8988T (cell line): Measurements from ENCODE around the gene EIPR1.
A peak's percentile ranks its signal among the peaks of the same experiment; 100 is the strongest.
"Not testable (repeated sequence)": the region's sequence is repeated elsewhere in the genome, so short reads cannot be mapped to it uniquely, and the experiment has no call there.

ENCODE experiments used
- DNase-seq: peaks from one replicate; pipeline ENCODE4 v3.0.0; 2011

EIPR1 gene

GRCh38 chr2:3399829-3400228 lies 22.2 kb upstream of the EIPR1 start:
- DNase-seq, result no peak

DNA sequence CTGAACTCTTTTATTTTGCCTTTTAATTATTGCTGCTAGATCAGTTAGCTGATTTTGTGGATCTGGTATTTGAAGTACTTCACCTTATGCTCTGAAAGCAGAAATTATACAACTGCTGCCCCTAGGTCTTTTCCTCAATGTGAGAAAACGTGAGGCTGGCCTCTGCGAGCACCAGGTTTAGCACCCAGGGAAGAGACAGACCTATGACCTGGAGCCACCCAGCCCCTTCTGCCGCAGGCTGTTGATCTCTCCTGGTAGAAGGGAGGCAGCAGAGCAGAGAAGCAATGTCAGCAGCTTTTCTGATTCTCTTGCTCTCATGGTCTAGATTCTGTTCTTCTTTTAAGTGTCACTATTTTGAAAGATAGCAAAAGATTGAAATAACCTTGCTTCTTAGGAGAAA lies 21.8 kb upstream of the EIPR1 start:
- DNase-seq, result no peak

DNA sequence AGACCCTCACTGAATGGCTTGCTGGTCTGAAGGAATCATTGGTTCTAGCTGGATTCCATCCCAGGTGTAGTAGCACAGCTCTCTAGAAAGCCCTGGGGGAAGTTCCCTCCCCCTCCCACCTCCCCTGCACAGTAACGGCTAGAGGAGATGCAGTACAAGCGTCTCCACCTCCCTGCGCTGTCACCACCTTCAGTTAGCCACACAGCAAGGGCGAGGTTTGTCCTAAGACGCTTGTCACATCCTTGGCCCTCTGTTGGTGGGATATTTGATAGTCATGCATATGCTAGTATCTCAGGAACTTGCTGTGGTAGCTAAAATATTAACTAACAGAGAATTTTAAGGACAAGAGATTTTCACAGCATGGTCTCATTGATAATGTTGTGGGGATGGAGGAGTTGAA lies 21.2 kb upstream of the EIPR1 start:
- DNase-seq, result no peak

DNA sequence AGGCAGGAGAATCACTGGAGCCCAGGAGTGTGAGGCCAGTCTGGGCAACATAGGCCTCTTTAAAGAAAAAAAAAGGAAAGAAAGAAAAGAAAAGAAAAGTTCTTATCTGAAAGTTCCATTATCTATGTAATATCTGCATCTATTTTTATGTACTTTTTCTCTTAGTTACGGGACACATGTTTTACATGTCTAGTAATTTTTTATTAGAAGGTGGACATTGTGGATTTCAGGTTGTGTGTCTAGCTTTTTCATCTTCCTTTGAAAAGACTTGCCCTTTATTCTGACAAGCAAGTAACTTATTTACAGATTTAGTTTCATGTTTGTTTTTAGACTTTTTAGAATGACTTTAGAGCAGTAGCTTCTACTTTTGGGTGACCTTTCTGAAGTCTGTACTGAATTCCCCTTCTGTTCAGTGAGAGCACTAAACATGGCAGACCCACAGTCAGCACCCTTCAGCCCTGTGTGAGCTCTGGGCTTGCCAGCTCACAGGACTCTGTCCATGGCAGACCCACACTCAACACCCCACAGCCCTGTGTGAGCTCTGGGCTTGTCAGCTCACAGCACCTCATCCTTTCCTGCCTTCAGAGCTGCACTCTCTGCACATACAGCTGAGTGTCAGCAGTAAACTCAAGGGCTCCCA lies 19.4 kb upstream of the EIPR1 start:
- DNase-seq, result no peak

DNA sequence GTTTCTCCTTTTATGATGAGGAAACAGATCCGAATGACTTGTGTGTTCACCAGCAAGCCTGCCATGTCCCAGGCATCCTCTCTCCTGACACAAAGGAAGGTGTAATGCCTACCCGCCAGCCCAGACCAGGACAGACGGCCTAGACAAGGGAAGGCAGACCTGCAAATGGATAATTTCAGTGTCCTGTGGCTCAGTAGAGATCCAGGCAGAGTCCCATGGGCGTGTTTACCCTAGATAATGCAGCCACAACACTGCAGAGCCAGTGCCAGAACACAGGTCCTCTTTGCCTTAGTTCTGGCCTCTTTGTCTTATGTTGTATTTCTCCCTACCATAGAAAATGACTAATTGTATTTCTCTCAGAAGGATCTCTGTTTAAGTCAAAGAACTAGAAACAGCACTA lies 14.6 kb upstream of the EIPR1 start:
- no peak for DNase-seq

DNA sequence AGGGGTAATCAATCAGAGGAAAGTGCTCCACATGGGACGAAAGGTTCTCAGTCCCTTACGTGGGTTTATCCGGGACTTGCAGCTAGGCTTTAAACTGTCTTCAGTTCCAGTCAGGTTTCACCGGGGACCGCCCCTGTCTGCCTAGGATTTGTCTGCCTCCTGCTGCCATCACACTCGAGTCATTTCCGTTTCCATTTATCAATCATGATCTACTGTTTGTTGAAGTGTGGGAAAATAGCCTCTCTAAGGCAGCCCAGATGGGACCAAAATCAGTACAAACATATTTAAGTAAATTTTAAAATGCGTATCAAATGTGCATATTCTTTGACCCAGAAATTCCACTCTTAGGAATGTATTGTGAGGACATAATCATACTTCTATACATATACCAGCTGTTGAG lies 12.4 kb upstream of the EIPR1 start:
- DNase-seq, result no peak

DNA sequence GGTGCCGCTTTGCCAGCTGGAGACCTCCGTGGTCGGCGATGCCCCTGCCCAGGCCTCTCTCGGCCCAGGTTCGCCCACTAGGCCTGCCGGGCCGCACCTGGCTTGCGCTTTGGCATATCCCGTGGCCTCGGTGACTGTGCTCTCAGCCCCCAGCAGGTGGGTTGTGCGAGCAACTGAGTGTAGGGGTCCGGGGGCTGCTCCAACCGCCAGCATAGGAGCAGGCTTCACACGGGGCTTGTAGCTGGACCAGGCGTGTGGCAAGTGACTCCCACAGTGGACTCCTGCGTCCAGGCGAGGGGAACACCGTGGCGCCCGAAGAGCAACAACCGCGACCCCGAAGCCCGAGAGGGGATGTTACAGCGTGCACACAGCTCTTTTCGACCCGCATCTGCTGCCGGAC lies 11.6 kb upstream of the EIPR1 start:
- no peak for DNase-seq

GRCh38 chr2:3388412-3388738 lies 10.8 kb upstream of the EIPR1 start:
- DNase-seq, result no peak

DNA sequence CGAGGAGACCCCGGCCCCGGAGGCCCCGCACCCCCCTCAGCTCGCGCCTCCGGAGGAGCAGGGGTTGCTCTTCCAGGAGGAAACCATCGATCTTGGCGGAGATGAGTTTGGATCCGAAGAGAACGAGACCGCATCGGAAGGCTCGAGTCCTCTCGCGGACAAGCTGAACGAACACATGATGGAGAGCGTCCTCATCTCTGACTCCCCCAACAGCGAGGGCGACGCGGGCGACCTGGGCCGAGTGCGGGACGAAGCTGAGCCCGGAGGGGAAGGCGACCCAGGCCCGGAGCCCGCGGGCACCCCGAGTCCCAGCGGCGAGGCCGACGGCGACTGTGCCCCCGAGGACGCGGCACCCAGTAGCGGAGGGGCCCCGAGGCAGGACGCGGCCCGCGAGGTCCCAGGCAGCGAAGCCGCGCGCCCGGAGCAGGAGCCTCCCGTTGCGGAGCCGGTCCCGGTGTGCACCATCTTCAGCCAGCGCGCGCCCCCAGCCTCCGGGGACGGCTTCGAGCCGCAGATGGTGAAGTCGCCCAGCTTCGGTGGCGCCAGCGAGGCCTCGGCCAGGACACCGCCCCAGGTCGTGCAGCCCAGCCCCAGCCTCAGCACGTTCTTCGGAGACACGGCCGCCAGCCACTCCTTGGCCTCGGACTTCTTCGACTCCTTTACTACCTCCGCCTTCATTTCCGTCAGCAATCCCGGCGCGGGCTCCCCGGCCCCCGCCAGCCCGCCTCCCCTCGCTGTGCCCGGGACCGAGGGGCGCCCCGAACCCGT lies 10.2 kb upstream of the EIPR1 start:
- no peak for DNase-seq

DNA sequence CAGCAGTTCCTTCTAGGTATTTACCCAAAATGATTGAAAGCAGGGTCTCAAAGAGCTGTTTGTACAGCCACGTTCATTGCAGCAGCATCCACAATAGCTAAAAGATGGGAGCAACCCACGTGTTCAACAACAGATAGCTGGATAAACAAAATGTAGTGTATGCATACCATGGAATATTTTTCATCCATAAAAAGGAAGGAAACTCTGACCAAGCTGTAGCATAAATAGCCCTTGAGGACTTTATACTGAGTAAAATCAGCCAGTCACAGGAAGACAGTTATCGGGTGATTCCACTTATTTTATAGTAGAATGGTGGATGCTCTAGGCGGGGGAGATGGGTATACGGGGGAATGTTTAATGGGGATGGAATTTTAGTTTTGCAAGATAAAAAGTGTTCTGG lies 9.4 kb upstream of the EIPR1 start:
- no peak for DNase-seq

- no peak for DNase-seq
Observed at GRCh38 chr2:3386448-3386958, 8.9 kb upstream of the EIPR1 start.

- peak; percentile 49 for DNase-seq
Observed at GRCh38 chr2:3379647-3380534, 2.3 kb upstream of the EIPR1 start, which contains the start of gene TRAPPC12. TSS of gene TRAPPC12 (plus strand) at chr2:3379694. CDS start at chr2:3387624, 7,930 bp downstream.

DNA sequence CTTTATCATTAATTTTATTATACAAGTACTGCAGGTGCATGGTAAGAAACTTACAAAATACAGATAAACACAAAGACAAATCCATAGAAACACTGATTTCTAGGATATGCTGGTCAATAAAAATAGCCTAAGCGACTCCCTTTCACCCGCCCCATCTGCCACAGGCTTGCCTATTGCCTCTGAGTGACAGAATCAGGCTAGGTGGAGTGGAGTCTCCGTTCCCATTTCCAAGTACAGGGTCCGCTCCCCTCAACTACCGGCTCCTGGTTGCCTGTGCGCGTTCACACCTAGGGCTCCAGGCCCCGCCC lies 1.7 kb upstream of the EIPR1 start:
- DNase-seq, result no peak

DNA sequence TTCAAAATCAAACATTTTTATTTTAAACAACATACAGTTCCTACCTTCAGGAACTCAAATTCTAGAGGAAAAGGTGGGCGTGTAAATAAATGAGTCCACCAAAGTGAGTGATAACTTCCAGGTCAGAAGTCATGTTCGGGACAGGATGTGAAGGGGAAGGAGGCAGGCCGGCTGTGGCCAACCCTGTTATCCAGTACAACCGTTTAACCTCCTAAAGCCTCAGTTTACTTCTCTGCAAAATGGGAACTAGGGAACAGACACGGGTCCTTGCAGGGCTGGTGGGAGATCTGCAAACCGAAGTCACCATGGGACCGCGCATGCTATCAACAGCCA lies 373 bp downstream of the EIPR1 start:
- DNase-seq, result peak; percentile 33

DNA sequence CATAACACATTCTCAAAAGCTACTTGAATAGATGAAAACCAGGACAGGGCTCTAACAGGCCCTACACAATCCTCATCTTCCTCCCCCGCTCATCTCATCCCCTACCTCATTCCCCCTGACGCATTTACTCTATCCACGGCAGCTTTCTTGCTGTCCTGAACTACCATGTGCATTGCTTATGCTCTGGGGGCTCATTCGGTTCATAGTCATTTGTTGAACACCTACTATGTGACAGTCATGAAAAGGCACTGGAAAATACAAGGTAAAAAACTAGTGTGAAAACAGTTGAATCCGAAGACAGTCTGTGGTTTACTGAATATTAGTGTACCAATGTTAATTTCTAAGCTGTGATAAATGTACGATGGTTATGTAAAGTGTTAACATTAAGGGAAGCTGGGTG lies 797 bp downstream of the EIPR1 start:
- no peak for DNase-seq

GRCh38 chr2:3369340-3370181 lies 8.1 kb downstream of the EIPR1 start:
- DNase-seq, result not testable (repeated sequence)

DNA sequence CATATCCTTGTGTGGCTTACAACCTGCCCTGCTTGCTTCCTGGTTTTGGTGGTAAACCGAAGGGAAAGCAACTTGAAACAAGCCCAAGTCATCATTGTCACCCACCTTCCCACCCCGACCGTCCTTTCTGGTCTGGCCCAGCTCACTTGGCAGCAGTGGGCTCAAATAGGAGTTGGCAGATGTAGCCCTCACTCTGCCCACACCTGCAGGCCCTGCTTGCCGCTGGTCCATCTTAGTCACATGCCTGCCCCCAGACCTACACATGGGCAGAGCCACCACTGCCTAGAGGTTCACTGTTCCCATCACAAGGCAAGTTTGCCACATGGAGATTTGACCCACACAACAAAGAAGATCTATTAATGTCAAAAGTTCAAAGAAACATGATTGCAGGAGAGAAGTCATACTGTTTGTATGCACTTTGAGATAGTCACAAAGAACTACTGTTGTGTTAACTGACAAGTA lies 9.3 kb downstream of the EIPR1 start:
- DNase-seq, result no peak

DNA sequence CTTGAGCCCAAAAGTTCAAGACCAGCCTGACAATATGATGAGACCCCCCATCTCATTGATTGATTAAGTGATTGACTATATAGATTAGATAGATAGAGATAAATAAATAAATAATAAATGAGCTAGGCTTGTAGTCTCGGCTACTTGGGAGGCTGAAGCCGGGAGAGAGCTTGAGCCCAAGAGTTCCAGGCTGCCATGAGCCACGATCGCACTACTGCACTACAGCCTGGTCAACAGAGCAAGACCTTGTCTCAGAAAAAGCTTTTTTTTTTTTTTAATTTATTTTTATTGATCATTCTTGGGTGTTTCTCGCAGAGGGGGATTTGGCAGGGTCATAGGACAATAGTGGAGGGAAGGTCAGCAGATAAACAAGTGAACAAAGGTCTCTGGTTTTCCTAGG lies 12.4 kb downstream of the EIPR1 start:
- DNase-seq, result no peak

GRCh38 chr2:3361518-3362389 lies 15.9 kb downstream of the EIPR1 start:
- no peak for DNase-seq

GRCh38 chr2:3357926-3358325 lies 19.7 kb downstream of the EIPR1 start:
- DNase-seq, result no peak

GRCh38 chr2:3357446-3357845 lies 20.2 kb downstream of the EIPR1 start:
- not testable (repeated sequence) for DNase-seq

- no peak for DNase-seq
Observed at GRCh38 chr2:3356799-3357198, 20.8 kb downstream of the EIPR1 start.
